GM23338 (cell line): ENCODE results near the gene NSD2. TPM values are rescaled to one million over a fixed set of nuclear protein-coding genes. Genes with fewer than 3 reads are reported as not detected.

ENCODE experiments used
- ATAC-seq: fragments of 200-7000 bp; cut with Tn5 transposase; 3 replicates; pipeline ENCODE4 v1.9.1; 2020
- DNase-seq: peaks from one replicate; pipeline ENCODE4 v3.0.0-alpha.2; 2015; ENCODE audit warnings: low spot score
- H2AFZ ChIP-seq: fragments of 200-600 bp; sonication (generic); 2 replicates; pipeline ENCODE4 v1.8.0; 2016; ENCODE audit warnings: antibody characterized with exemption, mild to moderate bottlenecking, moderate library complexity
- H3F3A ChIP-seq: fragments of 200-600 bp; sonication (generic); replicated peaks from 2 replicates; pipeline ENCODE4 v1.8.0; 2017; ENCODE audit warnings: antibody characterized with exemption, mixed run types, low read depth
- H3K27ac ChIP-seq: fragments of 200-600 bp; sonication (generic); 2 replicates; pipeline ENCODE4 v1.6.1; 2016; ENCODE audit warnings: low read depth
- H3K27me3 ChIP-seq: fragments of 200-600 bp; sonication (generic); 2 replicates; pipeline ENCODE4 v1.8.0; 2016; ENCODE audit warnings: mild to moderate bottlenecking, mixed run types, moderate library complexity; ENCODE audit not compliant: insufficient read depth
- H3K36me3 ChIP-seq: fragments of 200-600 bp; sonication (generic); 2 replicates; pipeline ENCODE4 v1.8.0; 2016; ENCODE audit warnings: mild to moderate bottlenecking; ENCODE audit not compliant: insufficient read depth
- H3K4me1 ChIP-seq: fragments of 200-600 bp; sonication (generic); 2 replicates; pipeline ENCODE4 v1.8.0; 2016; ENCODE audit warnings: mild to moderate bottlenecking, moderate library complexity; ENCODE audit not compliant: insufficient read depth
- H3K4me2 ChIP-seq: fragments of 200-600 bp; sonication (generic); 2 replicates; pipeline ENCODE4 v1.7.1; 2017; ENCODE audit warnings: mixed run types
- H3K4me3 ChIP-seq: fragments of 200-600 bp; sonication (generic); 2 replicates; pipeline ENCODE4 v1.6.1; 2016; ENCODE audit warnings: mixed run types
- H3K79me2 ChIP-seq: fragments of 200-600 bp; sonication (generic); replicated peaks from 2 replicates; pipeline ENCODE4 v1.8.0; 2017; ENCODE audit warnings: mild to moderate bottlenecking; ENCODE audit not compliant: insufficient read depth
- H3K9me2 ChIP-seq: fragments of 200-600 bp; sonication (generic); 2 replicates; pipeline ENCODE4 v1.8.0; 2017; ENCODE audit not compliant: insufficient read depth
- H4K20me1 ChIP-seq: fragments of 200-600 bp; sonication (generic); replicated peaks from 2 replicates; pipeline ENCODE4 v1.8.0; 2017; ENCODE audit warnings: mild to moderate bottlenecking; ENCODE audit not compliant: insufficient read depth
- H3K27ac Mint-ChIP-seq: 2 replicates; pipeline ENCODE4 v1.8.0; 2020; ENCODE audit warnings: inconsistent platforms, mild to moderate bottlenecking, moderate library complexity, mixed read lengths
- H3K27me3 Mint-ChIP-seq: 3 replicates; pipeline ENCODE4 v1.8.0; 2022; ENCODE audit warnings: low read depth, mild to moderate bottlenecking, moderate library complexity, mixed read lengths, inconsistent platforms; ENCODE audit not compliant: insufficient read depth, poor library complexity
- H3K36me3 Mint-ChIP-seq: 3 replicates; pipeline ENCODE4 v1.8.0; 2021; ENCODE audit warnings: low read depth, mild to moderate bottlenecking, inconsistent platforms, moderate library complexity, mixed read lengths
- H3K4me1 Mint-ChIP-seq: 3 replicates; pipeline ENCODE4 v1.8.0; 2020; ENCODE audit warnings: mild to moderate bottlenecking, inconsistent platforms, mixed read lengths
- H3K4me3 Mint-ChIP-seq: 3 replicates; pipeline ENCODE4 v1.8.0; 2021; ENCODE audit warnings: moderate library complexity, mild to moderate bottlenecking, inconsistent platforms, mixed read lengths
- H3K9me3 Mint-ChIP-seq: 3 replicates; pipeline ENCODE4 v1.8.0; 2020; ENCODE audit warnings: moderate library complexity, mild to moderate bottlenecking, inconsistent platforms, mixed read lengths
- CREB1 ChIP-seq: fragments of 250-450 bp; sonication (Bioruptor Pico); IDR thresholded peaks from 2 replicates; pipeline ENCODE4 v1.5.0; 2020; ENCODE audit warnings: low read depth, mild to moderate bottlenecking, moderate library complexity
- CTCF ChIP-seq, 2 experiments: fragments of 200-600 bp in 1 of 2; sonication (generic) in 1 of 2; conservative IDR thresholded peaks; 2 replicates each; pipeline versions ENCODE4 v1.5.1 to v1.6.1; 2016 to 2017; ENCODE audit warnings: antibody characterized with exemption in 2 of 2, low read depth in 2 of 2, mild to moderate bottlenecking in 2 of 2, moderate library complexity in 1 of 2
- ETS1 ChIP-seq: IDR thresholded peaks from 2 replicates; pipeline ENCODE4 v1.6.1; 2016; ENCODE audit warnings: antibody characterized with exemption
- EZH2 ChIP-seq: fragments of 200-600 bp; sonication (generic); IDR thresholded peaks from one replicate; pipeline ENCODE4 v1.8.0; 2017; ENCODE audit warnings: antibody characterized with exemption, mild to moderate bottlenecking, low read depth; ENCODE audit not compliant: unreplicated experiment
- EZH2phosphoT487 ChIP-seq: fragments of 200-600 bp; sonication (generic); IDR thresholded peaks from one replicate; pipeline ENCODE4 v1.8.1; 2018; ENCODE audit warnings: antibody characterized with exemption; ENCODE audit not compliant: unreplicated experiment
- JUNB ChIP-seq: IDR thresholded peaks from one replicate; pipeline ENCODE4 v1.6.1; 2016; ENCODE audit warnings: antibody characterized with exemption; ENCODE audit not compliant: unreplicated experiment
- NANOG ChIP-seq: IDR thresholded peaks from 2 replicates; pipeline ENCODE4 v1.6.1; 2016; ENCODE audit warnings: antibody characterized with exemption, borderline replicate concordance
- POLR2AphosphoS5 ChIP-seq: IDR thresholded peaks from 2 replicates; pipeline ENCODE4 v1.6.1; 2016; ENCODE audit warnings: antibody characterized with exemption, low read depth
- STAT1 ChIP-seq: IDR thresholded peaks from one replicate; pipeline ENCODE4 v1.6.1; 2016; ENCODE audit warnings: antibody characterized with exemption; ENCODE audit not compliant: unreplicated experiment
- ZNF114 ChIP-seq: fragments of 250-450 bp; sonication (Bioruptor Pico); IDR thresholded peaks from 2 replicates; pipeline ENCODE4 v1.5.0; 2020; ENCODE audit warnings: mild to moderate bottlenecking, moderate library complexity
- ZNF331 ChIP-seq: fragments of 250-450 bp; sonication (Bioruptor Pico); IDR thresholded peaks from 2 replicates; pipeline ENCODE4 v1.5.0; 2020; ENCODE audit warnings: low read depth, mild to moderate bottlenecking, moderate library complexity
- polyA plus RNA-seq: library from polyadenylated mRNA; unstranded; fragments of >200 nt; fragmentation: Nextera tagmentation; extraction: Ambion mirVana; gene quantifications from 2 replicates; pipeline ENCODE4 v1.2.1, GENCODE V29; 2016
- total RNA-seq: library from RNA; depleted of rRNA; stranded (reverse); fragments of >200 nt; shearing (Covaris generic); gene quantifications from 2 replicates; pipeline ENCODE4 v1.2.3, GENCODE V29; 2014
- TF ChIP-seq, protein P1 (sequence below): fragments of 250-450 bp; sonication (Bioruptor Pico); IDR thresholded peaks from 2 replicates; pipeline ENCODE4 v1.5.0; 2020; ENCODE audit warnings: mild to moderate bottlenecking, moderate library complexity
- TF ChIP-seq, protein P2 (sequence below): IDR thresholded peaks from one replicate; pipeline ENCODE4 v1.6.1; 2018; ENCODE audit warnings: antibody characterized with exemption; ENCODE audit not compliant: unreplicated experiment

Gene NSD2
- total and polyA plus RNA-seq, 2 experiments from 2014 or later = 33.5 to 84.4 TPM

DNA sequence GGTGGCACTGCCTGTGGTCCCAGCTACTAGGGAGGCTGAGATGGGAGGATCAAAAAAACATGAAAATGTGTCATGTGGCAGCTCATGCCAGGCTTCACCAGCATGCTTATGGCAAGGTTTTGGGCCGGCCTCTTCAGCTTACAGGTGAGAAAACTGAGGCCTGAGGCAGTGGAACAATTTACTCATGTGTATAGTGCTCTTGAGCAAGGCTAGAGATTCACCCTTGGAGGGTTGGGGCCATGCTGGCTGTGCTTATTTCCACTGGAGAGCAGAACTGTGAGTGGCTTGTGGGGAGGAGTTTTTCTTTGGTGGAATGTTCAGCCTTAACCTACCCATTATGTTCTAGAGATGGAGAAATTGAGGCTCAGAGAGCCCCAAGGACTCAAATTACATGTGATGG lies 31.8 kb downstream of the NSD2 start:
- no peak for ATAC-seq
- Histone ChIP-seq H3K4me1 (no peaks in the 10 kb centered on the region), H3F3A (peaks cover 3% of the 10 kb centered on the region; the same call in 1 of the 2 replicates), H3K4me2 (no peak overlapping the region), H3K36me3 (peaks cover 19% of the 10 kb centered on the region), H3K4me3 (no peak overlapping the region), H3K27me3 (no peaks in the 10 kb centered on the region), H2AFZ (no peak overlapping the region), H3K9me2 (no peaks in the 10 kb centered on the region), H3K79me2 (peaks cover 50% of the 10 kb centered on the region), H4K20me1 (peaks cover 57% of the 10 kb centered on the region), H3K27ac (no peak overlapping the region)
- peaks cover 6% of the 10 kb centered on the region for H3K4me1 Mint-ChIP-seq
- DNase-seq = no peak
- TF ChIP-seq, protein P1, sequence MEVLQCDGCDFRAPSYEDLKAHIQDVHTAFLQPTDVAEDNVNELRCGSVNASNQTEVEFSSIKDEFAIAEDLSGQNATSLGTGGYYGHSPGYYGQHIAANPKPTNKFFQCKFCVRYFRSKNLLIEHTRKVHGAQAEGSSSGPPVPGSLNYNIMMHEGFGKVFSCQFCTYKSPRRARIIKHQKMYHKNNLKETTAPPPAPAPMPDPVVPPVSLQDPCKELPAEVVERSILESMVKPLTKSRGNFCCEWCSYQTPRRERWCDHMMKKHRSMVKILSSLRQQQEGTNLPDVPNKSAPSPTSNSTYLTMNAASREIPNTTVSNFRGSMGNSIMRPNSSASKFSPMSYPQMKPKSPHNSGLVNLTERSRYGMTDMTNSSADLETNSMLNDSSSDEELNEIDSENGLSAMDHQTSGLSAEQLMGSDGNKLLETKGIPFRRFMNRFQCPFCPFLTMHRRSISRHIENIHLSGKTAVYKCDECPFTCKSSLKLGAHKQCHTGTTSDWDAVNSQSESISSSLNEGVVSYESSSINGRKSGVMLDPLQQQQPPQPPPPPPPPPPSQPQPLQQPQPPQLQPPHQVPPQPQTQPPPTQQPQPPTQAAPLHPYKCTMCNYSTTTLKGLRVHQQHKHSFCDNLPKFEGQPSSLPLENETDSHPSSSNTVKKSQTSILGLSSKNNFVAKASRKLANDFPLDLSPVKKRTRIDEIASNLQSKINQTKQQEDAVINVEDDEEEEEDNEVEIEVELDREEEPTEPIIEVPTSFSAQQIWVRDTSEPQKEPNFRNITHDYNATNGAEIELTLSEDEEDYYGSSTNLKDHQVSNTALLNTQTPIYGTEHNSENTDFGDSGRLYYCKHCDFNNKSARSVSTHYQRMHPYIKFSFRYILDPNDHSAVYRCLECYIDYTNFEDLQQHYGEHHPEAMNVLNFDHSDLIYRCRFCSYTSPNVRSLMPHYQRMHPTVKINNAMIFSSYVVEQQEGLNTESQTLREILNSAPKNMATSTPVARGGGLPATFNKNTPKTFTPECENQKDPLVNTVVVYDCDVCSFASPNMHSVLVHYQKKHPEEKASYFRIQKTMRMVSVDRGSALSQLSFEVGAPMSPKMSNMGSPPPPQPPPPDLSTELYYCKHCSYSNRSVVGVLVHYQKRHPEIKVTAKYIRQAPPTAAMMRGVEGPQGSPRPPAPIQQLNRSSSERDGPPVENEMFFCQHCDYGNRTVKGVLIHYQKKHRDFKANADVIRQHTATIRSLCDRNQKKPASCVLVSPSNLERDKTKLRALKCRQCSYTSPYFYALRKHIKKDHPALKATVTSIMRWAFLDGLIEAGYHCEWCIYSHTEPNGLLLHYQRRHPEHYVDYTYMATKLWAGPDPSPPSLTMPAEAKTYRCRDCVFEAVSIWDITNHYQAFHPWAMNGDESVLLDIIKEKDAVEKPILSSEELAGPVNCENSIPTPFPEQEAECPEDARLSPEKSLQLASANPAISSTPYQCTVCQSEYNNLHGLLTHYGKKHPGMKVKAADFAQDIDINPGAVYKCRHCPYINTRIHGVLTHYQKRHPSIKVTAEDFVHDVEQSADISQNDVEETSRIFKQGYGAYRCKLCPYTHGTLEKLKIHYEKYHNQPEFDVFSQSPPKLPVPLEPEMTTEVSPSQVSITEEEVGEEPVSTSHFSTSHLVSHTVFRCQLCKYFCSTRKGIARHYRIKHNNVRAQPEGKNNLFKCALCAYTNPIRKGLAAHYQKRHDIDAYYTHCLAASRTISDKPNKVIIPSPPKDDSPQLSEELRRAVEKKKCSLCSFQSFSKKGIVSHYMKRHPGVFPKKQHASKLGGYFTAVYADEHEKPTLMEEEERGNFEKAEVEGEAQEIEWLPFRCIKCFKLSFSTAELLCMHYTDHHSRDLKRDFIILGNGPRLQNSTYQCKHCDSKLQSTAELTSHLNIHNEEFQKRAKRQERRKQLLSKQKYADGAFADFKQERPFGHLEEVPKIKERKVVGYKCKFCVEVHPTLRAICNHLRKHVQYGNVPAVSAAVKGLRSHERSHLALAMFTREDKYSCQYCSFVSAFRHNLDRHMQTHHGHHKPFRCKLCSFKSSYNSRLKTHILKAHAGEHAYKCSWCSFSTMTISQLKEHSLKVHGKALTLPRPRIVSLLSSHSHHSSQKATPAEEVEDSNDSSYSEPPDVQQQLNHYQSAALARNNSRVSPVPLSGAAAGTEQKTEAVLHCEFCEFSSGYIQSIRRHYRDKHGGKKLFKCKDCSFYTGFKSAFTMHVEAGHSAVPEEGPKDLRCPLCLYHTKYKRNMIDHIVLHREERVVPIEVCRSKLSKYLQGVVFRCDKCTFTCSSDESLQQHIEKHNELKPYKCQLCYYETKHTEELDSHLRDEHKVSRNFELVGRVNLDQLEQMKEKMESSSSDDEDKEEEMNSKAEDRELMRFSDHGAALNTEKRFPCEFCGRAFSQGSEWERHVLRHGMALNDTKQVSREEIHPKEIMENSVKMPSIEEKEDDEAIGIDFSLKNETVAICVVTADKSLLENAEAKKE = no peak
- TF ChIP-seq CTCF (conservative IDR thresholded peaks at IDR 0.05; ENCODE audit: low read depth in 2 of 2) = no peak
- TF ChIP-seq ETS1 = no peak
- no peak for TF ChIP-seq EZH2phosphoT487
- no peak for TF ChIP-seq ZNF331 (CRISPR knock-in tag)
- TF ChIP-seq EZH2 = no peak
- no peak for TF ChIP-seq ZNF114
- TF ChIP-seq CREB1 (CRISPR knock-in tag) = no peak
- TF ChIP-seq NANOG = no peak
- TF ChIP-seq JUNB = no peak
- TF ChIP-seq, protein P2, sequence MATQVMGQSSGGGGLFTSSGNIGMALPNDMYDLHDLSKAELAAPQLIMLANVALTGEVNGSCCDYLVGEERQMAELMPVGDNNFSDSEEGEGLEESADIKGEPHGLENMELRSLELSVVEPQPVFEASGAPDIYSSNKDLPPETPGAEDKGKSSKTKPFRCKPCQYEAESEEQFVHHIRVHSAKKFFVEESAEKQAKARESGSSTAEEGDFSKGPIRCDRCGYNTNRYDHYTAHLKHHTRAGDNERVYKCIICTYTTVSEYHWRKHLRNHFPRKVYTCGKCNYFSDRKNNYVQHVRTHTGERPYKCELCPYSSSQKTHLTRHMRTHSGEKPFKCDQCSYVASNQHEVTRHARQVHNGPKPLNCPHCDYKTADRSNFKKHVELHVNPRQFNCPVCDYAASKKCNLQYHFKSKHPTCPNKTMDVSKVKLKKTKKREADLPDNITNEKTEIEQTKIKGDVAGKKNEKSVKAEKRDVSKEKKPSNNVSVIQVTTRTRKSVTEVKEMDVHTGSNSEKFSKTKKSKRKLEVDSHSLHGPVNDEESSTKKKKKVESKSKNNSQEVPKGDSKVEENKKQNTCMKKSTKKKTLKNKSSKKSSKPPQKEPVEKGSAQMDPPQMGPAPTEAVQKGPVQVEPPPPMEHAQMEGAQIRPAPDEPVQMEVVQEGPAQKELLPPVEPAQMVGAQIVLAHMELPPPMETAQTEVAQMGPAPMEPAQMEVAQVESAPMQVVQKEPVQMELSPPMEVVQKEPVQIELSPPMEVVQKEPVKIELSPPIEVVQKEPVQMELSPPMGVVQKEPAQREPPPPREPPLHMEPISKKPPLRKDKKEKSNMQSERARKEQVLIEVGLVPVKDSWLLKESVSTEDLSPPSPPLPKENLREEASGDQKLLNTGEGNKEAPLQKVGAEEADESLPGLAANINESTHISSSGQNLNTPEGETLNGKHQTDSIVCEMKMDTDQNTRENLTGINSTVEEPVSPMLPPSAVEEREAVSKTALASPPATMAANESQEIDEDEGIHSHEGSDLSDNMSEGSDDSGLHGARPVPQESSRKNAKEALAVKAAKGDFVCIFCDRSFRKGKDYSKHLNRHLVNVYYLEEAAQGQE = no peak
- TF ChIP-seq POLR2AphosphoS5 = no peak
- no peak for TF ChIP-seq STAT1
- peaks cover 3% of the 10 kb centered on the region for H3K27me3 Mint-ChIP-seq
- peaks cover 63% of the 10 kb centered on the region for H3K36me3 Mint-ChIP-seq
- no peaks in the 10 kb centered on the region for H3K9me3 Mint-ChIP-seq
- H3K27ac Mint-ChIP-seq = no peak overlapping the region
- H3K4me3 Mint-ChIP-seq = no peak overlapping the region
